CD14-positive monocyte (primary cell): ENCODE results near the gene RANBP10. TPM values are rescaled to one million over a fixed set of nuclear protein-coding genes. Genes with fewer than 3 reads are reported as not detected.

Experiments
- DNase-seq, 3 donors: peaks; one replicate each; pipeline ENCODE4 v3.0.0-alpha.2; 2011 to 2022
- H2AFZ ChIP-seq: 2 replicates; pipeline ENCODE4 v1.6.0; 2012; ENCODE audit warnings: mild to moderate bottlenecking, low read depth, low read length, inconsistent platforms; ENCODE audit not compliant: insufficient read depth, poor library complexity, severe bottlenecking
- H3K27ac ChIP-seq, 2 donors: 1 replicate in 1 of 2; 2 replicates in 1 of 2; pipeline ENCODE4 v1.5.1; 2012 to 2013; ENCODE audit warnings: low read length in 2 of 2, control low read depth in 1 of 2, inconsistent platforms in 1 of 2, low read depth in 1 of 2, mild to moderate bottlenecking in 1 of 2
- H3K27me3 ChIP-seq, 2 donors: one replicate each; pipeline versions ENCODE4 v1.6.0 to v1.6.1; 2011 to 2013; ENCODE audit warnings: low read length in 2 of 2; ENCODE audit not compliant: control insufficient read depth in 2 of 2, insufficient read depth in 2 of 2
- H3K36me3 ChIP-seq, 2 donors: replicated peaks in 1 of 2; 1 replicate in 1 of 2; 2 replicates in 1 of 2; pipeline versions ENCODE4 v1.5.1 to v1.6.1; 2012 to 2013; ENCODE audit warnings: low read length in 2 of 2, control low read depth in 1 of 2, inconsistent platforms in 1 of 2, mild to moderate bottlenecking in 1 of 2; ENCODE audit not compliant: insufficient read depth in 2 of 2, control insufficient read depth in 1 of 2
- H3K4me1 ChIP-seq, 2 donors: 1 replicate in 1 of 2; 2 replicates in 1 of 2; pipeline versions ENCODE4 v1.5.1 to v1.6.1; 2012 to 2013; ENCODE audit warnings: low read length in 2 of 2, control low read depth in 1 of 2, inconsistent platforms in 1 of 2, mild to moderate bottlenecking in 1 of 2, moderate library complexity in 1 of 2; ENCODE audit not compliant: insufficient read depth in 2 of 2, control insufficient read depth in 1 of 2
- H3K4me2 ChIP-seq: replicated peaks from 2 replicates; pipeline ENCODE3; 2012; ENCODE audit warnings: low read length, moderate library complexity, mild to moderate bottlenecking; ENCODE audit not compliant: poor library complexity, severe bottlenecking; ENCODE audit errors: extremely low read depth
- H3K4me3 ChIP-seq, 3 experiments: fragments of 200-600 bp in 1 of 3; sonication (generic) in 1 of 3; replicated peaks in 1 of 3; 1 replicate in 2 of 3; 2 replicates in 1 of 3; pipeline ENCODE4 v1.5.1; 2011 to 2013; ENCODE audit warnings: low read length in 3 of 3, mild to moderate bottlenecking in 3 of 3, control low read depth in 2 of 3, low read depth in 2 of 3, inconsistent platforms in 1 of 3, moderate library complexity in 1 of 3
- H3K79me2 ChIP-seq: 2 replicates; pipeline ENCODE4 v1.6.0; 2012; ENCODE audit warnings: mild to moderate bottlenecking, control low read depth, inconsistent platforms, low read length, moderate library complexity; ENCODE audit not compliant: insufficient read depth
- H3K9ac ChIP-seq: 2 replicates; pipeline ENCODE4 v1.6.0; 2017; ENCODE audit warnings: low read length, mild to moderate bottlenecking; ENCODE audit not compliant: insufficient read depth, poor library complexity, severe bottlenecking
- H3K9me3 ChIP-seq, 2 donors: replicated peaks in 1 of 2; 1 replicate in 1 of 2; 2 replicates in 1 of 2; pipeline versions ENCODE4 v1.5.1 to v1.6.1; 2012 to 2013; ENCODE audit warnings: low read length in 2 of 2, control low read depth in 1 of 2; ENCODE audit not compliant: control insufficient read depth in 1 of 2, insufficient read depth in 1 of 2
- H4K20me1 ChIP-seq: 2 replicates; pipeline ENCODE4 v1.6.0; 2012; ENCODE audit warnings: mild to moderate bottlenecking, low read length, control low read depth, moderate library complexity; ENCODE audit not compliant: insufficient read depth
- H3K27ac Mint-ChIP-seq, 7 donors: one replicate each; pipeline ENCODE4 v1.8.0; 2020; ENCODE audit warnings: mild to moderate bottlenecking in 7 of 7, mixed read lengths in 7 of 7, moderate library complexity in 6 of 7, inconsistent platforms in 2 of 7
- H3K27me3 Mint-ChIP-seq, 3 donors: one replicate each; pipeline ENCODE4 v1.8.0; 2021 to 2022; ENCODE audit warnings: low read depth in 3 of 3, mild to moderate bottlenecking in 3 of 3, mixed read lengths in 3 of 3, moderate library complexity in 3 of 3, inconsistent platforms in 1 of 3
- H3K36me3 Mint-ChIP-seq, 2 donors: one replicate each; pipeline ENCODE4 v1.8.0; 2020; ENCODE audit warnings: mixed read lengths in 2 of 2, inconsistent platforms in 1 of 2, mild to moderate bottlenecking in 1 of 2
- H3K4me1 Mint-ChIP-seq: one replicate; pipeline ENCODE4 v1.8.0; 2020; ENCODE audit warnings: mild to moderate bottlenecking, mixed read lengths
- H3K4me3 Mint-ChIP-seq, 2 donors: one replicate each; pipeline ENCODE4 v1.8.0; 2020; ENCODE audit warnings: mild to moderate bottlenecking in 2 of 2, mixed read lengths in 2 of 2, moderate library complexity in 1 of 2
- H3K9me3 Mint-ChIP-seq, 7 donors: one replicate each; pipeline ENCODE4 v1.8.0; 2020 to 2022; ENCODE audit warnings: mixed read lengths in 7 of 7, mild to moderate bottlenecking in 6 of 7, moderate library complexity in 6 of 7, inconsistent platforms in 2 of 7
- CTCF ChIP-seq: fragments of 200-600 bp; IDR thresholded peaks from one replicate; pipeline ENCODE4 v1.8.0; 2022; ENCODE audit warnings: antibody characterized with exemption, mild to moderate bottlenecking
- WGBS: methylation state at CpG from one replicate; pipeline ENCODE4 v1.1.5; 2013; ENCODE audit warnings: missing lambda C conversion rate; ENCODE audit not compliant: insufficient coverage; 5-methylcytosine and 5-hydroxymethylcytosine counted together
- intact Hi-C, 2 donors: fragments of 100-400 bp; cut with micrococcal nuclease; formaldehyde crosslinking; loops; one replicate each; pipeline versions ENCODE4 v1.15.0 to v1.15.1; 2023
- polyA plus RNA-seq, 3 donors: library from polyadenylated mRNA; depleted of rRNA in 1 of 3; unstranded in 2 of 3; stranded (reverse) in 1 of 3; fragments of 300-500 nt in 2 of 3; fragments of >200 nt in 1 of 3; fragmentation: Illumina TruSeq in 2 of 3; gene quantifications; 1 replicate in 2 of 3; 2 replicates in 1 of 3; pipeline ENCODE4 v1.2.3, GENCODE V29; 2012 to 2021

RANBP10 gene
- polyA plus RNA-seq, 3 donors = 6.4 to 16.7 (median 6.6) TPM

GRCh38 chr16:67750466-67750865, 55.9 kb downstream of the RANBP10 start:
- no peak overlapping the region for H3K4me3 ChIP-seq
- intact Hi-C loops = no loop called here
- H3K4me2 ChIP-seq = no peak overlapping the region
- H3K9me3 ChIP-seq = no peaks in the 10 kb centered on the region
- WGBS = no CpG with 5 or more reads among the region's 6 CpGs
- no peaks in the 10 kb centered on the region for H3K27me3 Mint-ChIP-seq
- no peak for DNase-seq
- H2AFZ ChIP-seq = no peak overlapping the region
- no peaks in the 10 kb centered on the region for H3K4me1 Mint-ChIP-seq
- peaks cover 4 to 23% of the 10 kb centered on the region in 2 donors for H3K36me3 ChIP-seq
- H4K20me1 ChIP-seq = peaks cover 6% of the 10 kb centered on the region
- no peak overlapping the region for H3K9ac ChIP-seq
- no peaks in the 10 kb centered on the region for H3K9me3 Mint-ChIP-seq
- no peaks in the 10 kb centered on the region for H3K79me2 ChIP-seq
- no peaks in the 10 kb centered on the region for H3K4me1 ChIP-seq
- H3K4me3 Mint-ChIP-seq = no peak overlapping the region
- peaks cover 18 to 37% of the 10 kb centered on the region in 2 donors for H3K36me3 Mint-ChIP-seq
- no peak overlapping the region for H3K27ac ChIP-seq
- no peak for TF ChIP-seq CTCF
- peak overlapping the region in 1 of 7 donors; percentile 50 for H3K27ac Mint-ChIP-seq
- H3K27me3 ChIP-seq = no peaks in the 10 kb centered on the region

- no peak overlapping the region for H3K4me2 ChIP-seq
- TF ChIP-seq CTCF = no peak
- H3K9me3 ChIP-seq = no peaks in the 10 kb centered on the region
- H4K20me1 ChIP-seq = no peaks in the 10 kb centered on the region
- H3K79me2 ChIP-seq = no peaks in the 10 kb centered on the region
- H3K27ac Mint-ChIP-seq = no peak overlapping the region
- DNase-seq = no peak
- H3K4me1 Mint-ChIP-seq = no peaks in the 10 kb centered on the region
- H3K9me3 Mint-ChIP-seq = no peaks in the 10 kb centered on the region
- peaks cover 4 to 19% of the 10 kb centered on the region in 2 donors for H3K36me3 ChIP-seq
- no peaks in the 10 kb centered on the region for H3K4me1 ChIP-seq
- H3K27me3 Mint-ChIP-seq = no peaks in the 10 kb centered on the region
- WGBS = 100% methylated on average over 2 of the region's 3 CpGs
- H3K4me3 ChIP-seq = no peak overlapping the region
- no peak overlapping the region for H3K4me3 Mint-ChIP-seq
- no peak overlapping the region for H3K27ac ChIP-seq
- H3K27me3 ChIP-seq = no peaks in the 10 kb centered on the region
- no peak overlapping the region for H3K9ac ChIP-seq
- H2AFZ ChIP-seq = no peak overlapping the region
- H3K36me3 Mint-ChIP-seq = peaks cover 20 to 34% of the 10 kb centered on the region in 2 donors
- intact Hi-C loops = no loop called here
Observed at GRCh38 chr16:67749436-67750078, 56.8 kb downstream of the RANBP10 start.
